Adrenal gland (tissue), 5 donors: ENCODE measurements around the gene AHNAK.

Experiments used
- CTCF ChIP-seq, 6 experiments: fragments of 450-650 bp in 4 of 6; fragments of 200-600 bp in 2 of 6; sonication (generic) in 1 of 6; IDR thresholded peaks; 1 replicate in 5 of 6; 2 replicates in 1 of 6; pipeline versions ENCODE4 v1.5.1 to v1.8.0; 2016 to 2021; ENCODE audit warnings: antibody characterized with exemption in 6 of 6, mild to moderate bottlenecking in 2 of 6, moderate library complexity in 1 of 6
- POLR2A ChIP-seq, 2 donors: fragments of 450-650 bp; IDR thresholded peaks; one replicate each; pipeline ENCODE4 v1.6.1; 2017; ENCODE audit warnings: antibody characterized with exemption in 2 of 2, mild to moderate bottlenecking in 2 of 2, moderate library complexity in 1 of 2
- donor health status: DM: no; HTN: no; CAD: no.

DNA sequence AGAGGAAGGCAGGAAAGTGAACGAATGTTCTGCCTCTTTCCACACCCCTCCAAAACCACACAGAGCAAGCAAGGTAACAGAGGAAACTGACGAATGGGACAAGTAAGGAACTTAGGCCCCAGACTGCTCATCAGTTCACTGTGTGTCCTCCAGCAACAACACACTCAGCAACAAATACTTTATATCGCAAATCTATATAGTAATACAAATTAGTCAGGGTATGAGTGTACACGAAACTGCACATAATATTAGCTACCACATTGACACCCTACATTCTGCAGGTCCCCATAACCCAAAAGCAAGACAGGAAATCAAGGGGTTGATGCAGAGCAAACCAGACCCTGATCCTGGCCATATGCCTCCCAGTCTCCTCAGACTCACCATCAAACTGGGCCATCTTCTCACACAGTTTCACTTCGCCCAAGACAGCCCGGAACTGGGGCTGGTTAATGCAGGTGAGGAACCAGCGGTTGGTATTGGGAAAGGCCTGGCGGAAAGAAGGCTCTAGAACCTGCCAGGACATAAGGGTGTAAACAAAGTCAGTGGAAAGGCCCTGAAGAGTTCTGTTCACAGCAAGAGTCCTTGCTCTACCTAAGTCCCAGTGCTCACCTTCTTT, 20.5 kb upstream of the AHNAK start:
- TF ChIP-seq CTCF (IDR thresholded peaks at IDR 0.05) (no peak), POLR2A (IDR thresholded peaks at IDR 0.05) (no peak)
